ENCODE results near the gene SULF2.

DNA sequence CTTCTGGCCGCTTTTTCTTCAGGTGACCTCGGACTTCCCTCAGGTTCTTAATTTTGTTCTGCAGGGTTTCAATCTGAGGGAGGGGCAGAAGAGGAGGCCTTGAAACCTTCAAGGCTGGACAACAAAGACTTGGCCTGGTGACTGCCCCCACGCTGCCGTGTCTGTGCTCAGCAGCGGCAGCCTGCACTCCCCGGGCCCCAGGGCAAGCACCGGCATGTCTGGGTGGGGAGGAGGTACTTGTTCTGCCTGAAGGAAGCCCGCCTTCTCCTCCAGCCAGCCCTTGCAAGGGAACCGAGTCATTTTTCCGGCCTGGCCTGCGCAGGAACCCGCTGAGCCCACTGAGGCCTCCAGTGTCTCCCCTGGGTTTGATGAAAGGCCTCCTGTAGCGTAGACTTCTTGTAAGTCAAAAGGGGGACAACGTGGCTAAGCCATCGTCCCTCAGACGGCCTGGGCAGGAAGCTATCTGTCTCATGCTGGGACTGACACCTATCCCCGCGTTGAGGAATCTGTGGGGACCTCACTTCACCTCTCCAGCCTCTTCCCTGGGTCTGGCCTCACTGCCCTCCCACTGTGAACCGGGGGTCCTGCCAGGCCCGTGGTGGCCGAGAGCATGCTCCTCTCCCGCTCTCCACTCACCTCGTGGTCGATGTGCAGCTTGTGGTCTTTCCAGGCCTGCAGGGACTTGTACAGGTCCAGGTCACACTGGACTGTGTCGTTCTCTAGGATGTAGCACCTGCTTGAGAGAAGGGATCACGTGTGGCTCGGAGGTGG is 119.9 kb downstream of the SULF2 start:
- TF ChIP-seq, protein P1, sequence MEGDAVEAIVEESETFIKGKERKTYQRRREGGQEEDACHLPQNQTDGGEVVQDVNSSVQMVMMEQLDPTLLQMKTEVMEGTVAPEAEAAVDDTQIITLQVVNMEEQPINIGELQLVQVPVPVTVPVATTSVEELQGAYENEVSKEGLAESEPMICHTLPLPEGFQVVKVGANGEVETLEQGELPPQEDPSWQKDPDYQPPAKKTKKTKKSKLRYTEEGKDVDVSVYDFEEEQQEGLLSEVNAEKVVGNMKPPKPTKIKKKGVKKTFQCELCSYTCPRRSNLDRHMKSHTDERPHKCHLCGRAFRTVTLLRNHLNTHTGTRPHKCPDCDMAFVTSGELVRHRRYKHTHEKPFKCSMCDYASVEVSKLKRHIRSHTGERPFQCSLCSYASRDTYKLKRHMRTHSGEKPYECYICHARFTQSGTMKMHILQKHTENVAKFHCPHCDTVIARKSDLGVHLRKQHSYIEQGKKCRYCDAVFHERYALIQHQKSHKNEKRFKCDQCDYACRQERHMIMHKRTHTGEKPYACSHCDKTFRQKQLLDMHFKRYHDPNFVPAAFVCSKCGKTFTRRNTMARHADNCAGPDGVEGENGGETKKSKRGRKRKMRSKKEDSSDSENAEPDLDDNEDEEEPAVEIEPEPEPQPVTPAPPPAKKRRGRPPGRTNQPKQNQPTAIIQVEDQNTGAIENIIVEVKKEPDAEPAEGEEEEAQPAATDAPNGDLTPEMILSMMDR (IDR thresholded peaks at IDR 0.05) = no peak
- TF ChIP-seq EZH2 (IDR thresholded peaks at IDR 0.05) = no peak
